HG03469 (cell line): ENCODE data around the gene KAT6B.
"Not testable (repeated sequence)": the region's sequence is repeated elsewhere in the genome, so short reads cannot be mapped to it uniquely, and the experiment has no call there.

Experiments
- ATAC-seq: cut with Tn5 transposase; IDR thresholded peaks from one replicate; pipeline ENCODE4 v1.9.1; 2021; ENCODE audit warnings: mild to moderate bottlenecking, moderate library complexity, moderate number of reproducible peaks; ENCODE audit not compliant: unreplicated experiment

The KAT6B gene

DNA sequence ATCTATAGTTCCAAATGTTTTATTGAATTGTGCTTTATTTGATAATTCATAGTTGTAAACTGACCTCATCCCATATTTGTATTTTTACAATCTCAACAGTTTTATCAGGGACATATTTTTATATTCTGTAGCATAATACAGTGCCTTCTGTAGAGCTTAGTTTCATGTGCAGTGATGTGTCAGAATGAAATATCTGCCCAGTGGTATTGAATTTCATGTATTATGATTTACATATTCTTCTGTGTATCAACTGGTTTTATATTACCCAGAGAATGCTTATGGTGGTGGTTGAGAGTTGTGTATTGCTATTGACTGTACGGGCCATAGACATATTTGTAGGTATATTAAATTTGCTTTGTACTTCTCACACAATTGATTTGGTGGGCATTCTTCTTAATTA lies 89.9 kb downstream of the KAT6B start:
- no peak for ATAC-seq

DNA sequence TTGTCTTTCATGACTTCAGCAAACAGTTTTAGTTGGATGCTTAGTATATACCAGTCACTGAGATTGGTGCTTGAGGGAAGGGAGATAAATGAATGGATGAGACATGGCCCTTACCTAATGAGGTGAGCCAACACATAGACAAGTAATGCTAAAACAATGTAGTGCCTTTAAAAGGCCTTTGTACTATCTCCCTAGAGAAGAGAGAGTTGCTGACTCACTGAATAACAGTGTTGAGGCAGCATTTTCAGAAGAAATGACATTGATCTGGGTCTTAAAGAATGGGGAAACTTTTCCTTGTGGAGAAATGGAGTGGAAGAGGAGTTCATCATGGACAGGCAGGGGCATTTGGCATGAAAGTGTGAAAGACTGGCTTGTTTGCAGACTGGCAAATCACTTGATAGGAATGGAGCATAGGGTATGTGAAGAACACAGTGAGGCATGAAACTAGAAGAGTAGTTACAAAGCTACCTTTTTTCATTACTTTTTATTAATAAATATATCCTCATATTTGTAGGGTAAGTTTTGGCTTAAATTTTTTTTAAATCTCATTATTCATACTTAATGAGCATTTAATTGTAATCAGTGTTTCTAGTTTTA lies 91.2 kb downstream of the KAT6B start:
- ATAC-seq, result no peak

DNA sequence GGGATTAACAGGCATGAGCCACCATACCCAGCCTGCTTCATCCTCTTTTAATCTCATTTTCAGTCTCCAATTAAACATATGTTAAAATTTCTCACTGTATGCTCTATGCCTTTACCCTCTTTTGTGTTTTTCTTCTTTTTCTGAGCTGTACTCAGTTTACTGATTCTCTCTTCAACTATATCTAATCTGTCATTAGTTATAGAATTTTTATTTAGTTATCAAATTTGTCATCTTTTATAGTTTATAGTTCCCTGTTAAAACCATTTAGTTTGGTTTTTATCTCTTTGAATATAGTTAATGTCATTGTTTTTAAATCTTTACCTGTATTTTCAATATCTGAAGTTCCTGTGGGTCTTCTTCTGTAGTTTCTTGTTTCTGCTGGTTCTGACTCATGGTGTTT lies 93.3 kb downstream of the KAT6B start:
- ATAC-seq, result no peak

DNA sequence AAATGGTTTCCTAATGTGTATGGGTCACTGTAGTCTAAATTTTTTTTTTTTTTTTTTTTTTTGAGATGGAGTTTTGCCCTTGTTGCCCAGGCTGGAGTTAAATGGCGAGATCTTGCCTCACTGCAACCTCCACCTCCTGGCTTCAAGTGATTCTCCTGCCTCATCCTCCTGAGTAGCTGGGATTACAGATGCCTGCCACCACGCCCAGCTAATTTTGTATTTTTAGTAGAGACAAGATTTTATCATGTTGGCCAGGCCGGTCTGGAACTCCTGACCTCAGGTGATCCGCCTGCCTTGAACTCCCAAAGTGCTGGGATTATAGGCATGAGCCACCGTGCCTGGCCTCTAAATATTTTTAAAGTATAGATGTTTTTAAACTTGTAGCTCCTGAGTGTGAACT lies 94.7 kb downstream of the KAT6B start:
- ATAC-seq, result not testable (repeated sequence)

DNA sequence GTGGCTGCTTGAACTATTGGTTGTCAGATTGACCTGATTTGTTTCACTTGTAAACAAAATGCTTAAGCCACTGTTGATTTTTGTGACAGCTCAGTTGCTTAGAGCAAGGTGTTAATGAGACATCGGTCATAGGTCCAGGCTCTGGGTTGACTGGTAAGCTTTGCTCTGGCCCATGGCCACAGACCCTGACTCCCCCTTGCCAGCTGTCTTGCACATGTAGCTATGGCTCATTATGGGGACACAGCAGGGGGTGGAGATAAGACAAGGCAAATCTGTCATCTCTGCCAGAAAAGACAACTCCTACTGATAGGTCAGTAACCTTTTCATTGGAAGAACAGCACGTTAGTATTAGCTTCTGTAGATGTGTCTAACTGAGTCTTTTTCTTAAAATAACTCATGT lies 95.3 kb downstream of the KAT6B start:
- no peak for ATAC-seq

DNA sequence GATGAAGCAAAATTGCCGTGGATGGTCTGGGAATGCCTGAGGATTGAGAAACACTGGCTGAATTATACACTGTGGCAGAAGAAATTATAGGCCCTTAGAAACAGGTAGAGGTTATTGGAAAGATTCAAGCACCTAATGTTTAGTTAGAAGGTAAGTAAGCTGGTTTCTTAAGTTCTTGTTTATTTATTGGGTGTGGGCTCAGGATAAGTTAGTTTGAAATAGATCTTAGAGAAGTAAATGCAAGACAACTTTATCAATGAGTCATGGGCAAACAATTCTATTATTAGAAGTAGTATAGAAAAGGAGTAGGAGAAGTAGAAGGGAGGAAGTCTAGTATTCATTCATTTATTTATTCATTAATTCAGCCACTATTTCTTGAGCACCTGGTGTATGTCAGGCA lies 96.5 kb downstream of the KAT6B start:
- no peak for ATAC-seq

DNA sequence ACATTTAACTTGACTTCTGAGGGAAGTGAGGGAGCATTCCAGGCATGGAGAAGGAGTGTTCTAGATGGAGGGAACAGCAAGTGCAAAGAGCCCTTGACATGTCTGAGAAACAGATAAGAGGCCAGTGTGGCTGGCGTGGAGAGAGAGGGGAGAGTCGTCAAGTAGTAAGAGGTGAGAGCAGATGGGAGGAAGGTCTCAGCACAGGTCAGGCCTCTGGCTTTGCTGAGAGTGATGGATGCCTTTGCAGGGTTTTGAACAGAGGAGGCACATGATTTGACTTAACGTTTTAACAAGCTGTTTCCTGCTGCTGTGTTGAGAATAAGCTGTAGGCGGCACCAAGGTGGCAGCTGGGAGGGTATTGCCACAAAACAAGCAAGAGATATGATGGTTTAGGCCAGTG lies 97.2 kb downstream of the KAT6B start:
- no peak for ATAC-seq

DNA sequence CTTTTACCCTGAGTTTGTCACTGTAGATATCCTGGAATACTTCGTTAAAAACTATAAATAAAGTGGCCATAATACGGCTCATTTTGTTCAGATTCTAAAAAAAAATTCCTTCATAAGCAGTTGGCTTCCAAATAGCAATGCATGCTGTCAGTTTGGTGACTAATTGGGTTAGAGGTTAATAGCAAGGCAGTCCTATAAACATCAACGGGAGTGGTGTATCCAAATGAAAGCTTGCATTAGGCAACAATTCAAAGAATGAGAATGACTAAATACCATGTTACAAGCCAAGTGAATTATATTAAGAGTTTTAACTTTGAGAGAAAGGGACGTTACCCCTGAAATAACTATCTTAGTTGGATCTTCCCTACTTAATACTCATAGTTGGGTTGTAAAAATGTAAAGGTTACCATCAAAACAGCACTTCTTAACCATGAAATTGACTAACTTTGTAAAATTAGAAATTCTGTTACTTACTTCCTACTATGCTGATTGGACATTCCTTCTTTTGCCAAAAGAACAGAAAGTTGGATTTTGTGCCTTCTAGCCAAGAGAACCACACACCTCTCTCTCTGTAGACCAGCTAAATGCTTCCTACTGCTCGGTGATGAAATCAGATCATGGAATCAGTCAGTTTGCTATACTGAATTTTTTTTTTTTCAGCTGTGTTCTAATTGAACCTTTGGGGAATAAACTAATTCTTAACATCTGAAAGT lies 98.0 kb downstream of the KAT6B start:
- ATAC-seq, result no peak

DNA sequence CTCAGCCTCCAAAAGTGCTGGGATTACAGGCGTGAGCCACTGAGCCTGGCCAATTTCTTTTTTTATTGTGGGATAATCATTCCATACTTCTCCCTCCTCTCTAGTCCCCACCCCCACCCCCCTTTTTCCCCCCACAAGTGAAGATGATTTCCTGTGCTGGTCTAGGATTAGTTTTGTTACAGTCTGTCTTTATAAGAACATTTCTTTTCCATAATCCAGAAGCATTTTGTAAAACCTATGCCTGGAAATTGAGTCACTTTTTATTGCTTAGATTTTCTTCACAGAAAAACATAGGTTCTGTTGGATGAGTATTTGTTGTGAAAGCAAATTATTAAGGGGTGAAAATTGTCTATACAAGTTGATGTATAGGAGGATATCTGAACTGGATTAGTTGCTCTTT lies 98.9 kb downstream of the KAT6B start:
- ATAC-seq, result no peak

DNA sequence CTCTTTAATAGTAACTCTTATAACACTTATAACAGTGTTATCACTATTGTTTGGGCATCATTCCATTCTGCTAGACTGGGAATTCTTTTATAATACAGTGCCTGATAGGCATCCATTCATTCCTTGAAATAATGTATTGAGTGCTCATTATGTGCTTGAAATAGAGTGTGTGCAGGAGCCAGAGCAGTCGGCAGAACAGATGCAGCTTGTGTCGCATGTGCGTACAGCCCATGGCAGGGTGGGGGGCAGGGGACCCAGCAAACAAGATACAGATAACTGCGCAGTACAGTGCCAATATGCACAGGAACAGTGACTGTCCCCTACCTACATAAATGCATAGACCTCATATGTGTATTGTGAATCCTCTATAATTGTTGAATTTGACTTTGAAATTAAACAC lies 99.3 kb downstream of the KAT6B start:
- no peak for ATAC-seq

DNA sequence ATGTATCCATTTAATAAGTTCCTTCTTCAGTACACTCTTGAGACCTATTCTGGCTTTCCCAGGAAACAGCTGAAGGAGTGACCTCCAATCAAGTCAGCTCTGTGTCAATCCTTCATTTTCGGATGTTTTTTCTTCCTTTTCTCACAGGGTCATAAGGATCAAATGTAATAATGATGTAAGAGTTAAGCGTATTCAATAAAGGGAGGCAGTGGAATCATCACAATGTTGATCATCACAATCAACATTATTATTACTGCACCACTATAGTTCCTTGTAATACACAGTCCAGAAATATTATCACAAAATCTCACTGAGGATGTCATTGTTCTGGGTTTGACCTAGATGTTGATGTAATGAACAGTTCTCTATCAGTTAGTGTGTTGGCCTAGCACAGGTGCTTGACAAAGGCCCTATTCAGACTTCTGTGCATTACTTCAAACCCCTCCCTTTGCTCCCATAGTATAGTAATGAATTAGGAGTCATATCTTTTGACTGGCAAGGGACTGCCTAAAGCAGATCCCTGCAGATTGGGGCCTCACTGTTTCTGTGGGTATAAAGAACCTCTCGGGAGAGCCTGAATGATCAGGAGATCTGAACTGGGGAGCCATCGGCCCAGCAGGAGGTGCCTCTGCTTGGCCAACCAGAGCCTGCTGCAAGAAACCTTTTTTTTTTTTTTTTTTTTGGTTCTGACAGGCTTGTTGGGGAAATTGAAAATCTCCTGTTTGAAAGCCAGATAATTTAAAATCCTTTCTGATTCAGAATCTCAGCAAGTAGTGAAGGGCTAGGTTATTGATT lies 100.6 kb downstream of the KAT6B start:
- ATAC-seq, result no peak

DNA sequence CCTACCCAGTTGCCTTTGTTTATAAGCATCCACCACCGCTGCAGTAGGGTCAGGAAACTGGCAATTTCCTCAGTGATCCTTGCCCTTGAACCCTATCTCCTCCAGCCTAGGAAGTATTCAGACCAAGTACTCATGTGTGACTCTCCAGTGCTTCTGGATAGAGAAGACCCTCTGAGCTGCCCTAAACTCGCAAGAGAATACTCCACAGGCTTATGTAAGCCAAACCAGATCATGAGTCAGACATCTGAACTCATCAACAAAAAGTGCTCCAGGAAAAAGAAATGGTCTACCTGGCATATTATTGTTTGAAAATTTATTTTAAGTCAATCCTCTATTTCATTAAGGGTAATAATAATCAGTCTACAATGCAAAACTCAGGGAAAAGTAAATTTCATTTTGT lies 101.3 kb downstream of the KAT6B start:
- ATAC-seq, result no peak

DNA sequence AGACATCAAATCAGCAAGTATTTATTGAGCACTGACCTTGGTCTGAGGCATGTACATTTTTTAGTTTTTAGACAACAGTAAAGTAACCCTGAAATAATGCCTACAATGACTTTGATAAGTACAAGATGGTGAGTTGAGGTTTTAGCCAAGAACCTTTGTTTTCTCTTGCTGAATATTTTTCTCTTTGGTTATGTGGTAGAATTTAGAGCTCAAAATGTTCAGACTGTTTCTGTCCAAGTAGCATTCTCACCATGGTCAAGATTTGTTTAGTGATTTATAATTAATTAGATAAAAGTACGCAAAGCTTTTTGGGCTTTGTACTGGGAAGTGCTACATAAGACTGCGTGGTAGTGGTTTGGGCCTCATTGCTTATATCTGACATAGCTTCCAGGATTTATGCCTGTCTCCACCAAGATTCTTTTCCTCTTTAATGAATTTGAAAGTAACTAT lies 102.4 kb downstream of the KAT6B start:
- no peak for ATAC-seq

DNA sequence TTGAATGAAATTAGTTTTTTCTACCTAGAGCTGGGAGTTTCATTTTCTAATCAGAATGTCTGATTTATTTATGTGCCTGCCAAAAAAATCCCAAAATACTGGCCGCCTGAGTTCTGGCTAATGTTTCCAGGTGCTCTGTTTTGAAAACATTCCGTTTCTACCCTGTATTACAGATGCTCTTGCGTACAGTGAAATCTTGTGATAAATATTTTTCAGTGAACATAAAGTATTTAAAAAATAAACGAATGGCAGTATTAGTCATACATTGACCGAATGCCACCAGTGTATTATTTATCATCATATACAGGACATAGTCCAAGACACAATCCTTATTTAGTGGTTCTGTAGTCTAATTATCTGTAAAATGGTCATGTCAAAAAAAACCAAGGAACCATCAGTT lies 102.8 kb downstream of the KAT6B start:
- no peak for ATAC-seq

DNA sequence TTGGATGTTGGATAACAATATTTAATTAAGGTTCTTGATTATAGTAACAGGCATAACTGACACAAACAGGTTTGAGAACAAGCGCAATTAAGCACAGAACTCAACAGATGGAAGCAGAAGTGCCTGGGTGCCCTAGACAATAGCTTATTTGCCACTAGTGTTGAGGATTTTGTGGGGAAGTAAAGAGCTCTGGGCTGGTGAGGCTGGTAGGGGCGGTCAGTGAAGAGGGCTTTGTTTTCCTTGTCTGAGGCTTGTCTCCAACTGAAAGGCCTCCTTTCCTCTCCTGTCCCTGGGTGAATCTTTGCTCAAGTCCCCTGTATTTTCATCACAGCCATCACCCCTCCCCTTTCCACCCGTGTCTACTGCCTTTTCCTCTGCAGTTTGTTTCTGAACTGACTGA lies 104.6 kb downstream of the KAT6B start:
- ATAC-seq, result no peak

DNA sequence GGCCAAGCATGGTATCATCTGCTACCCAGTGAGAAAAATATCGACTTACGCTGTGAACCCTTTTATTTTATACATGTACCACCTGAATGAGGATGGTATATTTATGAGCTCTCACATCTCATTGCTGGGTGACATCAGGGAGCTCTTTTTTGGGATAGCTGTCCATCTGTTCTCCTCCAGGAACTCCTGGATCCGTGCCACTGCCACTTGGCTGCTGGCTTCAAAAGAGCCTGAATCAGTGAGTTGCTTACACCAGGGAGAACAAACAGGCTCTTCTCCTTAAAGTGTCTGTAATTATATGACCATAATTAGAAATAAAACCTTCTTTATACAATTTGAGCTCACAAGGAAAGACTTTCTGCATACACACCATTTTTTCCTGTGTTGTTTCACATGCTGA lies 106.2 kb downstream of the KAT6B start:
- ATAC-seq, result no peak

DNA sequence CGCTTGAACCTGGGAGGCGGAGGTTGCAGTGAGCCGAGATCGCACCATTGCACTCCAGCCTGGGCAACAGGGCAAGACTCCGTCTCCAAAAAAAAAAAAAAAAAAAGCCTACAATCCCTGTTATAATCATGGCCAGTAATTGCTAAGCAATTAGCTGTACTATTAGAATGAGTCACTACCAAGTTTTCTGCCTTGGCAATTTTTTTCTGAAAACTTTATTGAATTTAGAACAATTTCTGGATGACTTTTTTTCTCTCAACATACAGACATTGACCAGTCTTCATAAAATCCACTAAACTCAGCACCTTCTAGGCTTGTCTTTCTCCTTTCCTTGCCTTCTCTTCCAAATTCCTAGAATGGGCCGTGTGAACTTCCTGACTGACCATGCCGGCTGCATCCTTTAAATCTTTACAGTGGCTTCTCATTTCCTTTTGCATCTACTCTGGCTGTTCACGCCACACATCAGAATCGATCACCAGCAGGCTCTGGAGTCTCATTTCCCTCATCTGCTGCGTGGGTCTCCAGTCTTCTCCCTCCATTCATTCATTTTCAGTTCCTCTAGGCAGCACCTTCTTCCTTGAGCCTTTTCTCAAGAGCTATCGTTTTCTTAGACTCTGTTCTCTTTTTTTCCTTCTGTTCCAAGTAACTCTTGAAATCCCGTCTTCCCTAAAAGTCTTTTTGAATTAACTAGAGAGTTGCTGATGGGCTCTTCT lies 107.9 kb downstream of the KAT6B start:
- no peak for ATAC-seq

DNA sequence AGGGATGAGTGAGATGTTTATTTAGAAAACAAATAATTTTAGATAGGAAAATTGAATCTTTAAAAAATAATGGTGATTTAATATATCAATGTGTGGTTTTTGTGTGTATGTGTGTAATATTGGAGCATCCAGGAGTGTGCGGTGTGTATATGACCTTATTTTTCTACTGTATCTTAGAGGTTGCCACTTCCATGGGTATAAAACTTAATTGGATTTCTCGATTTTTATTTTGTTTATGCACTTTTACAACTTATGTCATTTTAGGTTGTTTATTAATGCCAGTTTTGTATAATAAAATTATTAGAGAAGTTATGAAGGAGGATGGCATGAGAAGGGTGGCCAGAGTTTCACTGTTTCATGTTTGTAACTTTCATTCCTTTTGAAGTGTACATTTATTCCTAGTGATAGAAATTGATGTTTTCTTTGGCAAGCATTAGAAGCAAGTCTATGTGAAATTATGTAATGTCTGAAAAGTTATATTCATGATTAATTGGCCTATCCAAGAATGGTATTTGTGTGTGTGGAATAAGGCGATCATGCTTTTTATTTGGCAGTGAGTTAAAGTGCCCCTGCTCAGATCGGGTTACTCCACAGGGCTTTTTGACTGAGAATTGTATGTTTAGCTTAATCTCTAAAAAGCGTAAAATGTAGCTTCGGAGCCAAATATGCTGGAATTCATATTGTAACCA lies 110.3 kb downstream of the KAT6B start:
- no peak for ATAC-seq

DNA sequence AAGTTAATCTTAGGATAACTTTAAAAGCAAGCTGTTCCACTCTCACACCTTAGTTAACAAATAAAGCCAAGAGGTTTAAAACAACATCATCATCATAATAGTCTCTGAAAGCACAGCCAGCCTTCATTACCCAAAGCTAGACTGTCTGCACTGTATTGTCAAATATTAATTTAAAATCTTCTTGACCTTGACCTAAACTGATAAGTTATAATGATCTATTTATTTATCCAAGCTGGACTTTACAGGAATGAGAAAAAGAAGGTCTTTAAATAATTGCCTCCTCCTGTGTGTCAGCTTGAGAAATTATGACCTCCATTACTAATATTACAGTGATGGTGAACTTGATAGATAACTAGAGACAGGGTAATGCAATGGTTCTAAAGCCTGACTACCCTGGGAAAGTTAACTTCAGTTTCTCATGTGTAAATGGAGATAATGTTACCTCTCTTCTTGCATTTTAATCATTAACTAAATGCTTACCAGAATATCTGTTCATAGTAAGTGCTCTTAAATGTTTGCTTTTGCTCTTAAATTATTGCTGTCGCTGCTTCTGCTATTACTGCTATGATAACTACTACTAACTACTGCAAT lies 111.0 kb downstream of the KAT6B start:
- ATAC-seq, result no peak

DNA sequence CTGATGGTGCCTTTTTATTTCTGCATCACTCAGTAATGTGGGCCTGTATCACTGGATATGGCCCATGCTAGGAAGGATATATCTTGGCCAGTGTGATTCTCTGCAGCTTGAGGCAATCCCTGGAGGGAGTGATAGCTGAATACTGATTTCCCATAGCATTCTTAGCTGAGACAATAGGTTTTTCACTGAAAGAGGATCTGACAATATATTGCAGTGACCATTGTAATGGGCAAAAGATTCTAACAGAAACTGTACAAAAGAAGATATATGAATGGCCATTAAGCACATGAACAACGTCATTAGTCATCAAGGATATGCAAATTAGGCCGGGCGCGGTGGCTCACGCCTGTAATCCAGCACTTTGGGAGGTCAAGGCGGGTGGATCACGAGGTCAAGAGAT lies 117.8 kb downstream of the KAT6B start:
- no peak for ATAC-seq
